GM23338 (cell line): ENCODE results near the gene FBXW4.

Experiments used
- CREB1 ChIP-seq: fragments of 250-450 bp; sonication (Bioruptor Pico); IDR thresholded peaks from 2 replicates; pipeline ENCODE4 v1.5.0; 2020; ENCODE audit warnings: low read depth, mild to moderate bottlenecking, moderate library complexity
- EZH2 ChIP-seq: fragments of 200-600 bp; sonication (generic); IDR thresholded peaks from one replicate; pipeline ENCODE4 v1.8.0; 2017; ENCODE audit warnings: antibody characterized with exemption, mild to moderate bottlenecking, low read depth; ENCODE audit not compliant: unreplicated experiment
- EZH2phosphoT487 ChIP-seq: fragments of 200-600 bp; sonication (generic); IDR thresholded peaks from one replicate; pipeline ENCODE4 v1.8.1; 2018; ENCODE audit warnings: antibody characterized with exemption; ENCODE audit not compliant: unreplicated experiment
- JUNB ChIP-seq: IDR thresholded peaks from one replicate; pipeline ENCODE4 v1.6.1; 2016; ENCODE audit warnings: antibody characterized with exemption; ENCODE audit not compliant: unreplicated experiment
- NANOG ChIP-seq: IDR thresholded peaks from 2 replicates; pipeline ENCODE4 v1.6.1; 2016; ENCODE audit warnings: antibody characterized with exemption, borderline replicate concordance
- POLR2AphosphoS5 ChIP-seq: IDR thresholded peaks from 2 replicates; pipeline ENCODE4 v1.6.1; 2016; ENCODE audit warnings: antibody characterized with exemption, low read depth
- STAT1 ChIP-seq: IDR thresholded peaks from one replicate; pipeline ENCODE4 v1.6.1; 2016; ENCODE audit warnings: antibody characterized with exemption; ENCODE audit not compliant: unreplicated experiment
- ZNF331 ChIP-seq: fragments of 250-450 bp; sonication (Bioruptor Pico); IDR thresholded peaks from 2 replicates; pipeline ENCODE4 v1.5.0; 2020; ENCODE audit warnings: low read depth, mild to moderate bottlenecking, moderate library complexity
- TF ChIP-seq, protein P1 (sequence below), 2 experiments: fragments of 200-600 bp in 1 of 2; sonication (generic) in 1 of 2; conservative IDR thresholded peaks; 2 replicates each; pipeline versions ENCODE4 v1.5.1 to v1.6.1; 2016 to 2017; ENCODE audit warnings: antibody characterized with exemption in 2 of 2, low read depth in 2 of 2, mild to moderate bottlenecking in 2 of 2, moderate library complexity in 1 of 2
- TF ChIP-seq, protein P2 (sequence below): IDR thresholded peaks from one replicate; pipeline ENCODE4 v1.6.1; 2018; ENCODE audit warnings: antibody characterized with exemption; ENCODE audit not compliant: unreplicated experiment
- TF ChIP-seq, protein P3 (sequence below): IDR thresholded peaks from 2 replicates; pipeline ENCODE4 v1.6.1; 2016; ENCODE audit warnings: antibody characterized with exemption

DNA sequence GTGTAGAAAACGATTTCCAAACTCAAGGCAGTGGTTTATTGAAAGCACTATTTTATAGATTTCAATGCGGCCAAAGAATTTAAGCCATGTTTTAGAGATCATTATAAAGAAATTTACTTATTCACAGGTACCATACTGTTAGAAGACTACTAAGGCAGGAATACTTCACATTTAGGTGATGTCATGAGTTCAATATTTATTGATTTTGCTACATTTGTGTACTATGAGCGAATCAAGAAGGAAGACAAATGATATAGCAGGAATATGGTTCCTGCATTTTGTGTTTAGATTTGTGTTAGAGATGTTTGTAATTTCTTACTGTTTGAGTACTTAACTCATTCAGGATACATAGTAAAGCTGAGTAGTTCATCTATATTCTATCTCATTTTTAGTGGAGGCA lies 1.7 kb upstream of the FBXW4 start:
- TF ChIP-seq EZH2phosphoT487: no peak
- TF ChIP-seq, protein P1, sequence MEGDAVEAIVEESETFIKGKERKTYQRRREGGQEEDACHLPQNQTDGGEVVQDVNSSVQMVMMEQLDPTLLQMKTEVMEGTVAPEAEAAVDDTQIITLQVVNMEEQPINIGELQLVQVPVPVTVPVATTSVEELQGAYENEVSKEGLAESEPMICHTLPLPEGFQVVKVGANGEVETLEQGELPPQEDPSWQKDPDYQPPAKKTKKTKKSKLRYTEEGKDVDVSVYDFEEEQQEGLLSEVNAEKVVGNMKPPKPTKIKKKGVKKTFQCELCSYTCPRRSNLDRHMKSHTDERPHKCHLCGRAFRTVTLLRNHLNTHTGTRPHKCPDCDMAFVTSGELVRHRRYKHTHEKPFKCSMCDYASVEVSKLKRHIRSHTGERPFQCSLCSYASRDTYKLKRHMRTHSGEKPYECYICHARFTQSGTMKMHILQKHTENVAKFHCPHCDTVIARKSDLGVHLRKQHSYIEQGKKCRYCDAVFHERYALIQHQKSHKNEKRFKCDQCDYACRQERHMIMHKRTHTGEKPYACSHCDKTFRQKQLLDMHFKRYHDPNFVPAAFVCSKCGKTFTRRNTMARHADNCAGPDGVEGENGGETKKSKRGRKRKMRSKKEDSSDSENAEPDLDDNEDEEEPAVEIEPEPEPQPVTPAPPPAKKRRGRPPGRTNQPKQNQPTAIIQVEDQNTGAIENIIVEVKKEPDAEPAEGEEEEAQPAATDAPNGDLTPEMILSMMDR (conservative IDR thresholded peaks at IDR 0.05; ENCODE audit: low read depth in 2 of 2): no peak
- TF ChIP-seq, protein P2, sequence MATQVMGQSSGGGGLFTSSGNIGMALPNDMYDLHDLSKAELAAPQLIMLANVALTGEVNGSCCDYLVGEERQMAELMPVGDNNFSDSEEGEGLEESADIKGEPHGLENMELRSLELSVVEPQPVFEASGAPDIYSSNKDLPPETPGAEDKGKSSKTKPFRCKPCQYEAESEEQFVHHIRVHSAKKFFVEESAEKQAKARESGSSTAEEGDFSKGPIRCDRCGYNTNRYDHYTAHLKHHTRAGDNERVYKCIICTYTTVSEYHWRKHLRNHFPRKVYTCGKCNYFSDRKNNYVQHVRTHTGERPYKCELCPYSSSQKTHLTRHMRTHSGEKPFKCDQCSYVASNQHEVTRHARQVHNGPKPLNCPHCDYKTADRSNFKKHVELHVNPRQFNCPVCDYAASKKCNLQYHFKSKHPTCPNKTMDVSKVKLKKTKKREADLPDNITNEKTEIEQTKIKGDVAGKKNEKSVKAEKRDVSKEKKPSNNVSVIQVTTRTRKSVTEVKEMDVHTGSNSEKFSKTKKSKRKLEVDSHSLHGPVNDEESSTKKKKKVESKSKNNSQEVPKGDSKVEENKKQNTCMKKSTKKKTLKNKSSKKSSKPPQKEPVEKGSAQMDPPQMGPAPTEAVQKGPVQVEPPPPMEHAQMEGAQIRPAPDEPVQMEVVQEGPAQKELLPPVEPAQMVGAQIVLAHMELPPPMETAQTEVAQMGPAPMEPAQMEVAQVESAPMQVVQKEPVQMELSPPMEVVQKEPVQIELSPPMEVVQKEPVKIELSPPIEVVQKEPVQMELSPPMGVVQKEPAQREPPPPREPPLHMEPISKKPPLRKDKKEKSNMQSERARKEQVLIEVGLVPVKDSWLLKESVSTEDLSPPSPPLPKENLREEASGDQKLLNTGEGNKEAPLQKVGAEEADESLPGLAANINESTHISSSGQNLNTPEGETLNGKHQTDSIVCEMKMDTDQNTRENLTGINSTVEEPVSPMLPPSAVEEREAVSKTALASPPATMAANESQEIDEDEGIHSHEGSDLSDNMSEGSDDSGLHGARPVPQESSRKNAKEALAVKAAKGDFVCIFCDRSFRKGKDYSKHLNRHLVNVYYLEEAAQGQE: no peak
- TF ChIP-seq CREB1 (CRISPR knock-in tag): no peak
- TF ChIP-seq JUNB: no peak
- no peak for TF ChIP-seq EZH2
- TF ChIP-seq POLR2AphosphoS5: no peak
- TF ChIP-seq, protein P3, sequence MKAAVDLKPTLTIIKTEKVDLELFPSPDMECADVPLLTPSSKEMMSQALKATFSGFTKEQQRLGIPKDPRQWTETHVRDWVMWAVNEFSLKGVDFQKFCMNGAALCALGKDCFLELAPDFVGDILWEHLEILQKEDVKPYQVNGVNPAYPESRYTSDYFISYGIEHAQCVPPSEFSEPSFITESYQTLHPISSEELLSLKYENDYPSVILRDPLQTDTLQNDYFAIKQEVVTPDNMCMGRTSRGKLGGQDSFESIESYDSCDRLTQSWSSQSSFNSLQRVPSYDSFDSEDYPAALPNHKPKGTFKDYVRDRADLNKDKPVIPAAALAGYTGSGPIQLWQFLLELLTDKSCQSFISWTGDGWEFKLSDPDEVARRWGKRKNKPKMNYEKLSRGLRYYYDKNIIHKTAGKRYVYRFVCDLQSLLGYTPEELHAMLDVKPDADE: no peak
- no peak for TF ChIP-seq STAT1
- no peak for TF ChIP-seq NANOG
- no peak for TF ChIP-seq ZNF331
